SK-N-MC (cell line): ENCODE results near the gene C3orf70.

Source experiments
- EZH2 ChIP-seq: fragments of 200-600 bp; sonication (generic); IDR thresholded peaks from one replicate; pipeline ENCODE4 v1.6.1; 2017; ENCODE audit warnings: antibody characterized with exemption
- POLR2AphosphoS5 ChIP-seq: IDR thresholded peaks from 2 replicates; pipeline ENCODE4 v1.6.1; 2012; ENCODE audit warnings: mild to moderate bottlenecking, low read depth, low read length, borderline replicate concordance

DNA sequence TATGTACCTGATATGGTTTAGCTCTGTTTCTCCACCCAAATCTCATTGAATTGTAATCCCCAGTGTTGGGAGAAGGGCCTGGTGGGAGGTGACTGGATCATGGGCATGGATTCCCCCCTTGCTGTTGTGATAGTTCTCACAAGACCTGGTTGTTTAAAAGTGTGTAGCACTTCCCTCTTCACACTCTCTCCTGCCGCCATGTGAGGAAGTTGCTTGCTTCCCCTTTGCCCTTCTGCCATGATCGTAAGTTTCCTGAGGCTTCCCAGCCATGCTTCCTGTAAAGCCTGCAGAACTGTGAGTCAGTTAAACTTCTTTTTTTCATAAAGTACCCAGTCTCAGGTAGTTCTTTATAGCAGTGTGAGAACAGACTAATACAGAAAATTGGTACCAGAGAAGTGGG, 93.1 kb downstream of the C3orf70 start:
- TF ChIP-seq EZH2 (no peak), POLR2AphosphoS5 (no peak)
